NCI-H1105 treated with DMSO at 0.1 percent for 48 hours (cell line): Measurements from ENCODE around the gene TMEM200C.
"Not testable (repeated sequence)": the region's sequence is repeated elsewhere in the genome, so short reads cannot be mapped to it uniquely, and the experiment has no call there.

ENCODE experiments used
- DNase-seq: peaks from one replicate; lab custom pipeline; 2025; lab: John Stamatoyannopoulos, UW

TMEM200C gene

GRCh38 chr18:5892823-5893431 lies 2.4 kb downstream of the TMEM200C start:
- DNase-seq: no peak

GRCh38 chr18:5891854-5892215 lies 3.5 kb downstream of the TMEM200C start:
- no peak for DNase-seq

- DNase-seq: no peak
Measured at GRCh38 chr18:5891184-5891853, 4.0 kb downstream of the TMEM200C start.

GRCh38 chr18:5890331-5891183 lies 4.8 kb downstream of the TMEM200C start:
- DNase-seq: peak; percentile 54

GRCh38 chr18:5885361-5885760 lies 10.0 kb downstream of the TMEM200C start:
- no peak for DNase-seq

GRCh38 chr18:5884375-5884774 lies 10.9 kb downstream of the TMEM200C start:
- DNase-seq: no peak

GRCh38 chr18:5879479-5879882 lies 15.8 kb downstream of the TMEM200C start:
- DNase-seq: peak; percentile 3

GRCh38 chr18:5876891-5877290 lies 18.4 kb downstream of the TMEM200C start:
- DNase-seq: no peak

GRCh38 chr18:5874336-5874735 lies 21.0 kb downstream of the TMEM200C start:
- no peak for DNase-seq

GRCh38 chr18:5872886-5873285 lies 22.4 kb downstream of the TMEM200C start:
- DNase-seq: no peak

GRCh38 chr18:5871426-5871825 lies 23.9 kb downstream of the TMEM200C start:
- DNase-seq: no peak

- DNase-seq: peak; percentile 33
Measured at GRCh38 chr18:5868218-5868854, 27.0 kb downstream of the TMEM200C start.

- no peak for DNase-seq
Measured at GRCh38 chr18:5865521-5865920, 29.8 kb downstream of the TMEM200C start.

- DNase-seq: not testable (repeated sequence)
Measured at GRCh38 chr18:5862127-5862526, 33.2 kb downstream of the TMEM200C start.

- no peak for DNase-seq
Measured at GRCh38 chr18:5857180-5857579, 38.1 kb downstream of the TMEM200C start.

GRCh38 chr18:5853253-5853652 lies 42.1 kb downstream of the TMEM200C start:
- no peak for DNase-seq

GRCh38 chr18:5851998-5852397 lies 43.3 kb downstream of the TMEM200C start:
- DNase-seq: no peak

- no peak for DNase-seq
Measured at GRCh38 chr18:5842653-5843052, 52.7 kb downstream of the TMEM200C start.

- DNase-seq: peak; percentile 22
Measured at GRCh38 chr18:5841518-5841917, 53.8 kb downstream of the TMEM200C start.

- DNase-seq: no peak
Measured at GRCh38 chr18:5840547-5840946, 54.8 kb downstream of the TMEM200C start.

GRCh38 chr18:5840025-5840424 lies 55.3 kb downstream of the TMEM200C start:
- no peak for DNase-seq

- no peak for DNase-seq
Measured at GRCh38 chr18:5839102-5839501, 56.2 kb downstream of the TMEM200C start.
